GM18526 (cell line): Measurements from ENCODE around the gene QPCT.

ENCODE experiments used
- POLR2A ChIP-seq: IDR thresholded peaks from 3 replicates; pipeline ENCODE4 v1.6.1; 2011; ENCODE audit not compliant: insufficient read length; ENCODE audit errors: extremely low read depth

Gene QPCT

DNA sequence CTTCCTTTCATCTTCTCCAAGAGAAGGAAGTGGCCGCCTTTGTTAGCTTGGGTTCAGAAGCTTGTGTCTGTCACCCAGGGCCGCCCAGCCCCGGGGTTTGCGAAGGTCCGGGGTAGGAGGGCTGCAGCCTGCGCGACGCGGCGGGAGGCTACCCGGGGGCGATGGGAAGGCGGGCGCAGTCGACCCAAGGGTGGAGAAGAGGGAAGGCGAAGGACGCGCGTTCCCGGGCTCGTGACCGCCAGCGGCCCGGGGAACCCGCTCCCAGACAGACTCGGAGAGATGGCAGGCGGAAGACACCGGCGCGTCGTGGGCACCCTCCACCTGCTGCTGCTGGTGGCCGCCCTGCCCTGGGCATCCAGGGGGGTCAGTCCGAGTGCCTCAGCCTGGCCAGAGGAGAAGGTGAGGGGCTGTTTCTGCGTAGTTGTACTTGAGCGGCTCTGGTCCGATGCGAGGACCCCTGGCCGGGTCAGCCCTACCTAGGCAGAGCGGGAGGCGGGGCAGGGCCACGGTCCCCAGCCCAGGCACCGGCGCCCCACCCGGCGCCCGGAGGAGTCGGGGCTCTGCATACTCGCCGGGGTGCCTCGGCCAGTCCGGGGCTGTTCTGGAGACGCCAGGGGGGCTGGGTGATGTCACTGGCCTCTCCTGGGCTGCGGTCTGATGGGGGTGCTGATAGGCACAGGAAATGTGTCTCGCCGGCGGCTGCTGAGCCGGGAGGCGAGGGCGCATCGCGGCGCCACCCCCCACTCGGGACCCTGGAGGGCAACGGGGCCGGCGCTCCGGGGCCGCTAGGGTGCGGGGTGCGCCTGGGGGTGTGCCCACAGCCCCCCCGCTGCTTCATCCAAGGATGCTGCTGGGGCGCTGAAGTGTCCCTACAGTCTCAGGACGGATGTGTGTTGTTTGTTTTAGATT, at the start of gene QPCT:
Gene QPCT (plus strand): TSS at position 178 of the 909 bp plus-strand sequence. CDS start 102 bp downstream, at position 280.
- no peak for TF ChIP-seq POLR2A

- TF ChIP-seq POLR2A: no peak
Observed at GRCh38 chr2:37295469-37296073, 48.9 kb upstream of the QPCT start.

GRCh38 chr2:37297632-37298031, 46.8 kb upstream of the QPCT start:
- no peak for TF ChIP-seq POLR2A

GRCh38 chr2:37300146-37300545, 44.3 kb upstream of the QPCT start:
- TF ChIP-seq POLR2A: no peak

- TF ChIP-seq POLR2A: no peak
Observed at GRCh38 chr2:37300578-37300977, 43.9 kb upstream of the QPCT start.

DNA sequence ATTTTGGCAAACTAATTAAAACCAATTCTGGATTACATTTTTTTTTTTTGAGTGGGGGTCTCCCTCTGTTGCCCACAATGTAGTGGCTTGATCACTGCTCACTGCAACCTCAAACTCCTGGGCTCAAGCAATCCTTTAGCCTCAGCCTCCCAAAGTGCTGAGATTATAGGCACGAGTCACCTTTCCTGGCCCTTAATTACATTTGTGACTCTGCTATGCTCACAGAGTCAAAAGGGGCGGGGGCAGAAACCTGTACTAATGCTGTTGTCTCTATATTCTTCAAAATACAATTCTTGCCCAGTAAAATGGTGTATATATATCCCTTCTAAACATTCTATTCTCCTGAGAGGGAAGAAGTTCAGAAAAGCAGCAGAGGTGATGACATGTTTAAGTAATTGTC, 43.0 kb upstream of the QPCT start:
- no peak for TF ChIP-seq POLR2A

DNA sequence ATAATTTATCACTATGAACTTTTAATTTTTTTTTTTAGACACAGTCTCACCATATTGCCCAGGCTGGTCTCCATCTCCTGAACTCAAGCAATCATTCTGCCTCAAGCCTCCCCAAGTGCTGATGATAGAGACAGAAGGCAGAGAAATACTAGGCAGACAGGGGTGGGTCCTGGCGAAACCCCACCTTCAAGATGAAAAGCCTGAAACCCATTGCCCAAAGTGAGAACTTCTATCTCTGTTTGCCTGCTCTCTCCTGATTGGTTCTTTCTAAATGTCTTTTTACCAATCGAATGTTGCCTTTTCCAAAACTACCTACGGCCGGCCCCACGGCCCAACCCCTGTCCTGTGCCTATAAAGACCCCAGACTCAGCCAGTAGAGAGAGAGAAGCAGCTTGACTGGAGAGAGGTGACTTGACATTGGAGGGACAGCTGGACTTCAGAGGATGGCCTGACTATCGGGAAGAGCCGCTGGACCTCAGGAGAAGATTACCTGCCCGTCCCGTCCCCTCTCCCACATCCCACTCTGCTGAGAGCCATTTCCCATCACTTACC, 41.7 kb upstream of the QPCT start:
- TF ChIP-seq POLR2A: no peak

GRCh38 chr2:37306024-37306423, 38.4 kb upstream of the QPCT start:
- TF ChIP-seq POLR2A: no peak

DNA sequence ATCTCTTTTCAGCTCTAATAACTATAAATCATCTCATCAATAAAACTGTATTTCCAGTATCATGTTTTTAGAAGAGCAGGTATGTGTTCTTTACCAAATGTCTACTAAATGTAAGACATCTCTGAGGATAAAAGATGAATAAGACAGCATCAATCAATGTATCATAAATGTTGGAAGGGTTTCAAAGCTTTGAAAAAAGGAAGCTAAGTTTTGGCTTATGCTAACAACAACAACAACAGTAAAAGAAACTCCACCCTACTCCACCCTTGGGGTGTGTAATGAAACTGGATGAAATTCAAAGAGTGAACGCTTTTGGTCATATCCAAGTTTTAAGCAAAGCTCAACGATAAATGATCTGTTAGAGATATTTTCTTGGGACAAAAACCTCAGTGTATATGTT, 36.9 kb upstream of the QPCT start:
- TF ChIP-seq POLR2A: no peak

GRCh38 chr2:37315364-37315763, 29.1 kb upstream of the QPCT start:
- no peak for TF ChIP-seq POLR2A

GRCh38 chr2:37316181-37316580, 28.2 kb upstream of the QPCT start:
- TF ChIP-seq POLR2A: no peak

GRCh38 chr2:37317746-37318145, 26.7 kb upstream of the QPCT start:
- no peak for TF ChIP-seq POLR2A

- TF ChIP-seq POLR2A: no peak
Observed at GRCh38 chr2:37318401-37318800, 26.0 kb upstream of the QPCT start.

DNA sequence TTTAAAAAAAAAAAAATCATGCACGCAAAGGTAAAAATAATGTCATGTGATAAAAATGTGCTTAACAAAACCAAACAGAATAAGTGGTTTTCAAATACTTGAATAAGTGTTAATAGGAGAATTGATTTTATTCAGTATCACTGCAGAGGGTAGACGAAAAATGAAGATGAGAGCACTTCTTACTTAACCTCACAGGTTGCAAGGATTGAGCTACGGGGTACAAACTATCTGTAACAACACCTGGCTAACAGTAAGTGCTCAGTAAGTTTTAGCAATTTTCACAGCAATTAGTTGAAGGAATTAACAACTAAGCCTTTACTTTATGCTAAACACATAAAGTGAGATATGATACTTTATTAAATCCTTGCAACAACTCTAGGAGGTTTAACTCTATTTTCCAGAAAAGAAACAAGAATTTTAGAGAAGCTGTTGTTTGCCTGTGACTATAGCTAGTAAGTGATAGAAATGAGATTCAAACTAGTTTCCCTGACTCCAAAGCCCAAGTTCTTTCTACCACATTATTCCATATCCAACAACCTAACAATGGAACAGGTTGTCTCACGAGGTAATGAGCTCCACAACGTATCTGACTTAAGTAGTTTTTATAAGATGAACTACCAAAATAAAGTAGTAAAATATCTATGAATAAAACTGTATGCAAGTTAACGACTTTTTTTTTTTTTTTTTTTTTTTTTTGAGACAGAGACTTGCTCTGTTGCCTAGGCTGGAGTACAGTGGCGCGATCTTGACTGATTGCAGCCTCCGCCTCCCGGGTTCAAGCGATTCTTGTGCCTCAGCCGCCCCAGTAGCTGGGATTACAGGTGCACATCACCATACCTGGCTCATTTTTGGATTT, 24.4 kb upstream of the QPCT start:
- no peak for TF ChIP-seq POLR2A

DNA sequence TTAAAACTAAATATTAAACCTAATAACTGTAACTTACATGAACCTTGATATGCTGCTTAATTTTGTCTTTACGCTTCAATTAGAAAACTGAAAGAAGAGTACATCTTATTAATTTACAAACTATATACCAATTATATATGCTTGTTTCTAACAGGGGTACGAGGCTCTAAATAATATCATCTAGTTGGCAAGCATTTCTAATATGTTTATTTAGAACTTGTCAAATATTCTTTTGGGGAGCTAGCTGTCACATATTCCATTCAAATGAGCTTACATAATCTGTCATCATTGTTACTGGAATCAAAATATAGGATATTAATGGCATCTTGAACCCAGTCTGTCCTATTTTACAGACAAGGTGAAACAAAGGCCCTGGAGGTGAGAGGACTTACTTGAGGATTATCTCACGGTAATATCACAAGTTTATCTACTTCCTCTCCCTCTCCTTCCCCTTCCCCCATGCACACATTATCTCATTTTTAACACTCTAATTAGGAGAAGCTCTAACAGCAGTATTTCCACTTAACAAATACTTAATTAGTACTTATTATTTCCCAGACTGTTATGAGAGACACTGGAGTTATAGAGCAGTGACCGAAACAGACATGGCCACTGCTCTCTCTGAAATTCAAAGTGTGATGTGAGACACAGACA, 23.3 kb upstream of the QPCT start:
- TF ChIP-seq POLR2A: no peak
